DMS79 treated with DMSO at 0.1 percent for 48 hours (cell line): ENCODE data around the gene FOXK1.

Experiments
- DNase-seq: peaks from one replicate; lab custom pipeline; 2025; lab: John Stamatoyannopoulos, UW

The FOXK1 gene

DNA sequence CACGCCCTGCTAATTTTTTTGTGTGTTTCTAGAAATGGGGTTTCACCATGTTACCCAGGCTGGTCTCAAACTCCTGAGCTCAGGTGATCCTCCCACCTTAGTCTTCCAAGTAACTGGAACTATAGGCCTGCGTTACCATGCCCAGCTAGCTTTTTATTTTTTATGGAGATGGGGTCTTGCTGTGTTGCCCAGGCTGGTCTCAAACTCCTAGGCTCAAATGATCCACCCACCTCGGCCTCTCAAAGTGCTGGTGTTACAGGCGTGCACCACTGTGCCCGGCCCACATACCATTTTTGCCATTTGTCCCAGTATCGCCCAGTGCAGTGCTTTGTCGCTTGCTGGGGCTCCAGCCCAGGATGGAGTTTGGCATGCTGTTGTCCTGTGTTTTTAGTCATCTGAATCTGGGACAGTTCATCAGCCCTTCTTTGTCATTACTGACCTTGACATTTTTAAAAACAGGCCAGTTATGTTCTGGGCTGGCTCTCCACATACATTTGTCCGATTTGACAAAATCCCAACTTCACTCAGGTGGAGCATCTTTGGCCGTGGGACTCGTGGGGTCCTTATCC, 16.7 kb downstream of the FOXK1 start:
- no peak for DNase-seq

DNA sequence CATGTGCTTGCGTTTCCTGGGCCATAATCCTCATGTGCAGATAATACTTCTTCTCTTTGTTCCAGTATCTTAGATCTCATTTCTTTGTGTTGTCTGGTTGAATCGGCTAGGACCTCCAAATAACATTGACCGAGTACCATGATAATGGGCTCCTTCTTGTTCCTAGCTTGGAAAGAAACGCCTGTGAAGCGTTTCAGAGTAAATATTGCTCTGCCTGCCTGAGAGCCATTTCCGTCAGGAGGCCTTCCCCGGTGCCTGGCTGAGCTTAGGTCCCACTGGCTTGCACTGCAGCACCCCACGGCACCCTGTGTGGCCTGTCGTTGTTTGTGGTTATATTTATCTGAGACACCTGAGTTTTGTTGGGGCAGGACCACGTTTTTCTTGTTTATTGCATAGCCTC, 17.7 kb downstream of the FOXK1 start:
- DNase-seq, result peak; percentile 58

DNA sequence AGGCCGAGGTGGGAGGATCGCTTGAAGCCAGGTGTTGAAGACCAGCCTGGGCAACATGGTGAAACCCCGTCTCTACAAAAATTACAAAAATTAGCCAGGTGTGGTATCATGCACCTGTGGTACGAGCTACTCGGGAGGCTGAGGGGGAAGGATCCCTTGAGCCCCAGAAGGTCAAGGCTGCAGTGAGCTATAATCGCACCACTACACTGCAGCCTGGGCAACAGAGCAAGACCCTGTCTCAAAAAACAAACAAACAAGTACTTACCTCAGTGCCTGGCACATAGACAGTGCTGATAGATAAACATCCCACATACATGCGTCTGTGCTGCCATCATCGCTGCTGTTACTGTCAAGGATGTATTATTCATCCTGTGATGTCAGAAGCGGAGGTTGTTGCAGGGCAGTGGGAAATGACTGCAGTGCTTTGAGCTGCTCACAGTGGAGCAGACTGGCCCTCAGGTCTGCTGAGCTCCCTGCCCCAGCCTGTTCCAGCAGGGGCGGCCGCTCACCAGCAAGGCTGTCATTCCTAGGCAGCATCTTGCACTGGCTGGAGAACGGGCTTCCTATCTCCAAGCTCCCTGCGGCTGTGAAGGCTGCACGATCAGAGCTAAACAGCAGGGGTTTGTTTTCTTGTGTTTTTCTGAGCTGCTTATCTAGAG, 18.6 kb downstream of the FOXK1 start:
- no peak for DNase-seq

- DNase-seq, result no peak
Observed at GRCh38 chr7:4702961-4703512, 20.9 kb downstream of the FOXK1 start.

DNA sequence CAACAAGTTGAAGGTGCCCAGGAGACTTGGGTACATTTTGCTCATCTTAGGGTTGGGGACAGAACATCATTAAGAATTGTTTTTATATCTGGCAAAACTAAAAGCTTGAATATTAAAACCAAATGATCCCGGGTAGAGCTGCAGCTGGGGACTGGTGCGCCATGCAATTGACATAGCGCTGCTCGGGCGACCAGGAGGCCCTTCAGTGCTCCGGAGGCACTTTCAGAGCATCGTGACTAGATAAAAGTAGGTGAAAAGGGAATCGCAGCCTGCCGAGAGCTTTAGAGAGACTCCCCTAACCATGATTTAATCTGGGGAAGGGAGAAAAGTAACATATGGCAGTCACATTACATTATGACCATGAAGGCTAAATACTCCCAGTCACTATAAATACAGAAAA, 21.4 kb downstream of the FOXK1 start:
- DNase-seq, result no peak

GRCh38 chr7:4706384-4707216, 24.5 kb downstream of the FOXK1 start:
- DNase-seq, result no peak

GRCh38 chr7:4707217-4707741, 25.2 kb downstream of the FOXK1 start:
- DNase-seq, result no peak

GRCh38 chr7:4707980-4708411, 25.9 kb downstream of the FOXK1 start:
- no peak for DNase-seq

- DNase-seq, result no peak
Observed at GRCh38 chr7:4709187-4709586, 27.1 kb downstream of the FOXK1 start.

DNA sequence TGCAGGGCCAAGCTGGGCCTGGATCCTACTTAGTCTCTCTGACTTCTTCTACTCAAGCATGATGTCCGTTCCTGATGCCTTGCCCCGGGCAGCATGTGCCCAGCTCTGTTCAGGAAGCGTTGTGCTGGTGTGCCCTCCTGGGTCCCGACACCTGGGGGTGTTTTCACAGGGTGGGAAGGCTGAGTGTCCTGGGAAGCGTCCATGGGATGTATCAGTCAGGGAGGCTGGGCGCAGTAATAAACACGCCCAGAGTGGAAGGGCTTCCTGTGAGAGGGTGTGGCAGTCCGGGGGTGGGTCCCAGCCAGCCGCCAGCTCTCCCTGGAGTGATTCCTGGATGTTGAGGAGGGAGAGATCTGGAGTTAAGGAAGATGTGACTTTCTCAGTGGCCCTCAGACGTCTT, 29.0 kb downstream of the FOXK1 start:
- DNase-seq, result no peak

DNA sequence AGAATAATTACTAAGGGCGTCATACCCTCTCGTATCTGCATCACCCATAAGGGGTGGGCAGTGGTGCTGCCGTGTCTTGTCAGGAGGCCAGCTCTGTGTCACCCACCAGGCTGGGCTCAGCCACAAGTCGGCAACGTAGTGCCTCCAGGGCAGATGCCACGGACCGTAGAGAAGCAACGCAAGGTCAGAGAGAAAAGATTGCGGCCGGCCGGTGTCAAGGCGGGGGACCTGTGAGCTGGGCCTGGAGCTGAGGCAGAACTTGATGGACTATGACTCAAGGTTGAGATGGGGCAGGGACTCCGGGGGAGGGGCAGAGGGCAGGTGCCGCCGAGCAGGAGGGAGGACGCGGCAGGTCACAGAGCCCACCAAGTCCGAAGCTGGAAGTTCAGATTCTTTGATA, 29.5 kb downstream of the FOXK1 start:
- no peak for DNase-seq

DNA sequence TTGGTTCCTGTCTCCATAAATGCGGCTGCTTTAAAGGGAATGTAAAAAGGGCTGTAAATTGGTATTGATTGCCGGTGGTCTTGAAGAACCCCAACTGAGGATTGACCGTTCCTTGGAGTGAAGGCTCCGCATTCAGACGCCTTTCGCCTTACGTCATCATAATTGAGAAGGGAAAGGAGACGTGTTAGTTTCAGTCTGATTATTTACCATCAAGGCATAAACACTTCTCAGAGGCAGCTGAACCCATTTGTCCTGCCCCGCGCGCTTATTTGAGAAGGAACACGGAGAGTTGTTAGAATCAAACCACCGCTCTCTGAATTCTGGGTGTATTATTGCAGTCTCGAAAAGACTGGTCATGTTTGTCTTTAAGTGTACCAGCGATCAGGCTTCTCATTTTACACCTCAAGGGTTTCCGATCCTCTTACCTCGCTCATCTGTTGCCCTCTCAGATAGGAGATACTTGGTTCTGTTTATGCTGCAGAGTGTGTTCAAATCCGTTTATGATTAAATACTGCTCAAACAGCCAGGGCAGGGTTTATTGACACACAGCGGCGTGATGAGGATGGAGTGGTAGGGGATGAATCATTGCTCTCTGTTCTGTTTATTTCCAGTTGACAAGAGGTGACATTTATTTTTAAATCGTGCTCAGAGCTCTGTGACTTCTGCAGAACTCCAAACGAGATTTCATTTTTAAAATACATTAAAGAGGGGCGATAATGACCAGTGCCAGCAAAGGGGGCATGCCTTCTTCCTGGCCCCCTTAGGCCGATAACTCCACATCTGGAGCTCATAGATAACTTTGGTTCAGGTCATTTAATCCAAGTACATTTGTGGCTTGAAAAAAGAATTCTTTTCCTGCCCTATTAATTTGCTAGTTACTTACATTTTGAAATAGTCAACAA, 30.4 kb downstream of the FOXK1 start:
- DNase-seq, result peak; percentile 81

DNA sequence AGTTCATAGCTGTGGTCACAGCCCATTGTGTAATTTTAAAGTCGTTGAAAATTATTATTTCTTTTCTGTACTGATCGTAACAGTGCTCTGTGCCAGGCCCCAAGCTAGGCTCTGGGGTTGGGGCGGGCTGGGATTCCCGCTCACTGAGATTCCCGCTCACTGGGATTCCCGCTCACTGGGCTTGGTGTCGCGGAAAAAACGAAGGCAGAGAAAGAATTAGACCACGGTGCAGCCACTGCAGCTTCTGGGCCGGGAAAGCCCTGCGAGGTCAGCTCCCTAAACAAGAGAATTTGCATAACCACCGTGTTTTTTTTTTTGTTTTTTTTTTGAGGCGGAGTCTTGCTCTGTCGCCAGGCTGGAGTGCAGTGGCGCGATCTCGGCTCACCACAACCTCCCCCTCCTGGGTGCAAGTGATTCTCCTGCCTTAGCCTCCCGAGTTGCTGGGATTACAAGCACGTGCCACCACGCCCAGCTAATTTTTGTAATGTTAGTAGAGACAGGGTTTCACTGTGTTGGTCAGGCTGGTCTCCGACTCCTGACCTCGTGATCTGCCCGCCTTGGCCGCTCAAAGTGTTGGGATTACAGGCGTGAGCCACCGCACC, 31.2 kb downstream of the FOXK1 start:
- peak; percentile 45 for DNase-seq

GRCh38 chr7:4714161-4714700, 32.1 kb downstream of the FOXK1 start:
- DNase-seq, result no peak

GRCh38 chr7:4714767-4715409, 32.8 kb downstream of the FOXK1 start:
- no peak for DNase-seq

DNA sequence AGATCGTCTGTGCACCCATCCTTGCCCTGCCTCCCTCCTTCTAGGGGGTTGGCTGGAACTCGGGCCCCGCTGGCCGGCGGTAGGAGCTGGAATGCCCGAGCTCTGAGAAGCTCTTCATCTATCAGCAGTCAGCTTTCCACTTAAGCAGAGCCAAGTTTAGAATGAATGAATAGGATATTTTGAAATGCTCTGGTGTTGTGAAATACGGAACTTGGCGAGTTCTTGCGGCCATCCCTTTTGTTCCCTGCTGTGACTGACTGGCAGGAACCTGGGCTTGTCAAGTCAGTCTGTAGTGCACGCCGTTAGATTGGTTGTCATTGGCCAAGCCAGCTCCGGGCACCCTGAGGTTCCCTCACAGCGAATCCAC, 33.3 kb downstream of the FOXK1 start:
- DNase-seq, result no peak

- no peak for DNase-seq
Observed at GRCh38 chr7:4716946-4717795, 35.1 kb downstream of the FOXK1 start.

DNA sequence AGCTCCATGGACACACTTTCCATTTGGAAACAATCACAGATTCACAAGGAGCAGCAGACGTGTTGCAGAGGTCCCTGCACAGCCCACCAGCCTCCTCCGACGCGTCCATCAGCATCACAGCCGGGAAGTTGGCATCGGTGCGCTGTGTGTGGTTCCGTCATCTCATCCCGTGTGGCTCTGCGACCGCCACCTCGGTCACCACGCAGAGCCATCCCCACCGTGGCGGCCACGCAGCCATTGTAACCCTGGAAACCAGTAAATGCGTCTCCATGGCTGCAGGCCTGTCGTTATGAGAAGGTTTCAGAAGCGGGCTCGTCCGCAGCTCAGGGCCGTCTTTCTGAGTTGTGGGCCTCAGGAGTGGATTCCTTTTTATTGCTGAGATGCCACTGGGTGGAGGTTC, 36.0 kb downstream of the FOXK1 start:
- DNase-seq, result no peak

DNA sequence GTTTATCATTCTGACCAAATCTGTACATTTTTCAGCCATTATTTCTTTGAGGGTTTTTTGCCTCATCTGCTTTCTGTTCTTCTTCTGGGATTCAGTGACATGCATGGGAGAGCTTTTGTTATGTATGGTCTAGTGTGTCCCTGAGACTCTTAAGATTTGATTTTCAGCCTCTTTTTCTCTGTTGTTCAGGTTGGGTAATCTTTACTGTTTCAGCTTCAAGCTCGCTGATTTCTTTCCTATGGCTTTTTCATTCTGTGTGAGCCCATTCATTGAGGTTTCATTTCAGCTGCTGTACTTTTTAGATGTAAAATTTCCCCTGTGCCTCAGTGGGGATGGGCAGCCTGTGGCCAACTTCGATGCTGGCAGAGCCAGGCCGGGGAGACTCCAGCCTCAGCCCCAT, 38.1 kb downstream of the FOXK1 start:
- DNase-seq, result no peak

DNA sequence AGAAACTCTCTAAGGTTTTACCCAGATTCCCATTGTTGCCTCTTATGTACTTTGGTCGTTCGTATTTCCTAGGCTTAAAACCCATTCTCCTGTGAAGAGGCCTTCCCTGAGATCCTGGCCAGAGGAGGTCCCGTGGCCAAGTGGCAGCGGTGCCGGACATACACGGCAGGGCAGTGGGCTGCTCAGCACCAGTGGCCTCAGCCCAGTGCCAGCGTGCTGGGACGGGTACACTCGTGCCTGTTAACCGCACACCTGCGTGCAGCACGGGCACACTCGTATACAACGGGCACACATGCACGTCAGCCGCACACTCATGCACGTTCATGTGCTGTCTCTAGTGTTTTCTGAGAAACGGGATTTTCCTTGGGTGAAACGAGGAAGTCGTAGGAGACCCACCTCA, 40.2 kb downstream of the FOXK1 start:
- no peak for DNase-seq
